ENCODE measurements around the gene ACOX1.
A peak's percentile ranks its signal among the peaks of the same experiment; 100 is the strongest.

ACOX1 gene

GRCh38 chr17:75932852-75933251 is 46.1 kb downstream of the ACOX1 start:
- H3K27ac ChIP-seq: no peak overlapping the region
- no peak for DNase-seq

GRCh38 chr17:75931062-75931461 is 47.9 kb downstream of the ACOX1 start:
- no peak overlapping the region for H3K27ac ChIP-seq
- DNase-seq: no peak
- H3K27me3 ChIP-seq (ENCODE audit: insufficient read depth, low read depth, severe bottlenecking): no peaks in the 10 kb centered on the region
- peaks cover 6% of the 10 kb centered on the region for H3K36me3 ChIP-seq
- H3K4me3 ChIP-seq (ENCODE audit: low read depth, low read length): no peak overlapping the region
- no peak for TF ChIP-seq CTCF (IDR thresholded peaks at IDR 0.05; ENCODE audit: low read depth, low read length)
- H3K9me3 ChIP-seq (ENCODE audit: severe bottlenecking): no peaks in the 10 kb centered on the region

More at GRCh38 chr17:75932852-75933251, 46.1 kb downstream of the ACOX1 start:
- Histone ChIP-seq H3K27me3 (ENCODE audit: insufficient read depth, low read depth, severe bottlenecking) (no peaks in the 10 kb centered on the region), H3K36me3 (peaks cover 3% of the 10 kb centered on the region), H3K9me3 (ENCODE audit: severe bottlenecking) (peaks cover 3% of the 10 kb centered on the region), H3K4me3 (ENCODE audit: low read depth, low read length) (no peak overlapping the region)
- no peak for TF ChIP-seq CTCF (IDR thresholded peaks at IDR 0.05; ENCODE audit: low read depth, low read length)

- peak; percentile 84 for TF ChIP-seq CTCF (IDR thresholded peaks at IDR 0.05; ENCODE audit: low read depth, low read length)
- Histone ChIP-seq H3K27ac (no peak overlapping the region), H3K9me3 (ENCODE audit: severe bottlenecking) (no peaks in the 10 kb centered on the region), H3K4me3 (ENCODE audit: low read depth, low read length) (no peak overlapping the region), H3K27me3 (ENCODE audit: insufficient read depth, low read depth, severe bottlenecking) (no peaks in the 10 kb centered on the region), H3K36me3 (peaks cover 23% of the 10 kb centered on the region)
- DNase-seq: peak; percentile 80
These were observed 51.6 kb downstream of the ACOX1 start for GRCh38 chr17:75927286-75927922.

- Histone ChIP-seq H3K4me3 (ENCODE audit: low read depth, low read length) (no peak overlapping the region), H3K27ac (no peak overlapping the region), H3K9me3 (ENCODE audit: severe bottlenecking) (no peaks in the 10 kb centered on the region), H3K27me3 (ENCODE audit: insufficient read depth, low read depth, severe bottlenecking) (no peaks in the 10 kb centered on the region), H3K36me3 (peaks cover 25% of the 10 kb centered on the region)
- no peak for DNase-seq
- no peak for TF ChIP-seq CTCF (IDR thresholded peaks at IDR 0.05; ENCODE audit: low read depth, low read length)
These were observed 52.5 kb downstream of the ACOX1 start for GRCh38 chr17:75926456-75926855.

GRCh38 chr17:75925912-75926311 is 53.1 kb downstream of the ACOX1 start:
- TF ChIP-seq CTCF (IDR thresholded peaks at IDR 0.05; ENCODE audit: low read depth, low read length): no peak
- H3K4me3 ChIP-seq (ENCODE audit: low read depth, low read length): no peak overlapping the region
- H3K36me3 ChIP-seq: peaks cover 28% of the 10 kb centered on the region
- no peaks in the 10 kb centered on the region for H3K27me3 ChIP-seq (ENCODE audit: insufficient read depth, low read depth, severe bottlenecking)
- no peak overlapping the region for H3K27ac ChIP-seq
- no peaks in the 10 kb centered on the region for H3K9me3 ChIP-seq (ENCODE audit: severe bottlenecking)
- no peak for DNase-seq

- no peak for TF ChIP-seq CTCF (IDR thresholded peaks at IDR 0.05; ENCODE audit: low read depth, low read length)
- H3K9me3 ChIP-seq (ENCODE audit: severe bottlenecking): no peaks in the 10 kb centered on the region
- H3K4me3 ChIP-seq (ENCODE audit: low read depth, low read length): no peak overlapping the region
- no peak for DNase-seq
- no peaks in the 10 kb centered on the region for H3K27me3 ChIP-seq (ENCODE audit: insufficient read depth, low read depth, severe bottlenecking)
- H3K36me3 ChIP-seq: peaks cover 28% of the 10 kb centered on the region
- no peak overlapping the region for H3K27ac ChIP-seq
These were observed 53.9 kb downstream of the ACOX1 start for GRCh38 chr17:75925103-75925502.

All from WERI-Rb-1 (cell line).